GM12873 (cell line): ENCODE measurements around the gene RRP12.

Experiments
- TF ChIP-seq, protein P1 (sequence below): IDR thresholded peaks from 2 replicates; pipeline ENCODE4 v1.5.1; 2012; ENCODE audit warnings: low read depth, mild to moderate bottlenecking, moderate library complexity, low read length, control low read depth; ENCODE audit not compliant: insufficient read depth; ENCODE audit errors: missing control alignments

RRP12 gene, protein sequence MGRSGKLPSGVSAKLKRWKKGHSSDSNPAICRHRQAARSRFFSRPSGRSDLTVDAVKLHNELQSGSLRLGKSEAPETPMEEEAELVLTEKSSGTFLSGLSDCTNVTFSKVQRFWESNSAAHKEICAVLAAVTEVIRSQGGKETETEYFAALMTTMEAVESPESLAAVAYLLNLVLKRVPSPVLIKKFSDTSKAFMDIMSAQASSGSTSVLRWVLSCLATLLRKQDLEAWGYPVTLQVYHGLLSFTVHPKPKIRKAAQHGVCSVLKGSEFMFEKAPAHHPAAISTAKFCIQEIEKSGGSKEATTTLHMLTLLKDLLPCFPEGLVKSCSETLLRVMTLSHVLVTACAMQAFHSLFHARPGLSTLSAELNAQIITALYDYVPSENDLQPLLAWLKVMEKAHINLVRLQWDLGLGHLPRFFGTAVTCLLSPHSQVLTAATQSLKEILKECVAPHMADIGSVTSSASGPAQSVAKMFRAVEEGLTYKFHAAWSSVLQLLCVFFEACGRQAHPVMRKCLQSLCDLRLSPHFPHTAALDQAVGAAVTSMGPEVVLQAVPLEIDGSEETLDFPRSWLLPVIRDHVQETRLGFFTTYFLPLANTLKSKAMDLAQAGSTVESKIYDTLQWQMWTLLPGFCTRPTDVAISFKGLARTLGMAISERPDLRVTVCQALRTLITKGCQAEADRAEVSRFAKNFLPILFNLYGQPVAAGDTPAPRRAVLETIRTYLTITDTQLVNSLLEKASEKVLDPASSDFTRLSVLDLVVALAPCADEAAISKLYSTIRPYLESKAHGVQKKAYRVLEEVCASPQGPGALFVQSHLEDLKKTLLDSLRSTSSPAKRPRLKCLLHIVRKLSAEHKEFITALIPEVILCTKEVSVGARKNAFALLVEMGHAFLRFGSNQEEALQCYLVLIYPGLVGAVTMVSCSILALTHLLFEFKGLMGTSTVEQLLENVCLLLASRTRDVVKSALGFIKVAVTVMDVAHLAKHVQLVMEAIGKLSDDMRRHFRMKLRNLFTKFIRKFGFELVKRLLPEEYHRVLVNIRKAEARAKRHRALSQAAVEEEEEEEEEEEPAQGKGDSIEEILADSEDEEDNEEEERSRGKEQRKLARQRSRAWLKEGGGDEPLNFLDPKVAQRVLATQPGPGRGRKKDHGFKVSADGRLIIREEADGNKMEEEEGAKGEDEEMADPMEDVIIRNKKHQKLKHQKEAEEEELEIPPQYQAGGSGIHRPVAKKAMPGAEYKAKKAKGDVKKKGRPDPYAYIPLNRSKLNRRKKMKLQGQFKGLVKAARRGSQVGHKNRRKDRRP (N-terminal part only)

GRCh38 chr10:97400665-97401454 lies at the start of gene RRP12:
RRP12 (minus strand) TSS chr10:97401340; CDS start chr10:97401231, 109 bp downstream.
- TF ChIP-seq, protein P1, sequence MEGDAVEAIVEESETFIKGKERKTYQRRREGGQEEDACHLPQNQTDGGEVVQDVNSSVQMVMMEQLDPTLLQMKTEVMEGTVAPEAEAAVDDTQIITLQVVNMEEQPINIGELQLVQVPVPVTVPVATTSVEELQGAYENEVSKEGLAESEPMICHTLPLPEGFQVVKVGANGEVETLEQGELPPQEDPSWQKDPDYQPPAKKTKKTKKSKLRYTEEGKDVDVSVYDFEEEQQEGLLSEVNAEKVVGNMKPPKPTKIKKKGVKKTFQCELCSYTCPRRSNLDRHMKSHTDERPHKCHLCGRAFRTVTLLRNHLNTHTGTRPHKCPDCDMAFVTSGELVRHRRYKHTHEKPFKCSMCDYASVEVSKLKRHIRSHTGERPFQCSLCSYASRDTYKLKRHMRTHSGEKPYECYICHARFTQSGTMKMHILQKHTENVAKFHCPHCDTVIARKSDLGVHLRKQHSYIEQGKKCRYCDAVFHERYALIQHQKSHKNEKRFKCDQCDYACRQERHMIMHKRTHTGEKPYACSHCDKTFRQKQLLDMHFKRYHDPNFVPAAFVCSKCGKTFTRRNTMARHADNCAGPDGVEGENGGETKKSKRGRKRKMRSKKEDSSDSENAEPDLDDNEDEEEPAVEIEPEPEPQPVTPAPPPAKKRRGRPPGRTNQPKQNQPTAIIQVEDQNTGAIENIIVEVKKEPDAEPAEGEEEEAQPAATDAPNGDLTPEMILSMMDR: peak; percentile 16

DNA sequence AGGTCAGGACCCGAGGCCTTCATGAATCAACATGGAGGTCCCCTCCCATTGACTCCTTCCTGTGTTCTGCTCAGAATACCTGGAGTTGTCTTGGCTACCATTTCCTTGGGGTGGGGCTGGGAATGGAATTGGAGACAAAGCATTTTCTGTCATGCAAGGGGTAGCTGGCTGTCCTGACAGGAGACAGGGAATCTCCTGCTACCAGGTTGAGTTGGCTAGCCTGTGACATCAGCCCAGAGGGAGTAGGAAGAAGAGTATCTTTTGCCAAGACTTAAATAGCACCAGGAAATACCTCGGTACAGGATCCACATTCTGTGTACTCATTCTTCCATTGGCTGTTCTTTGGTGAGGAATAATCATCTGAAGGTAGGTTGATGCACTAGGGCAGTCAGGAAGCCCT lies 49.7 kb upstream of the RRP12 start:
- TF ChIP-seq, protein P1: no peak

DNA sequence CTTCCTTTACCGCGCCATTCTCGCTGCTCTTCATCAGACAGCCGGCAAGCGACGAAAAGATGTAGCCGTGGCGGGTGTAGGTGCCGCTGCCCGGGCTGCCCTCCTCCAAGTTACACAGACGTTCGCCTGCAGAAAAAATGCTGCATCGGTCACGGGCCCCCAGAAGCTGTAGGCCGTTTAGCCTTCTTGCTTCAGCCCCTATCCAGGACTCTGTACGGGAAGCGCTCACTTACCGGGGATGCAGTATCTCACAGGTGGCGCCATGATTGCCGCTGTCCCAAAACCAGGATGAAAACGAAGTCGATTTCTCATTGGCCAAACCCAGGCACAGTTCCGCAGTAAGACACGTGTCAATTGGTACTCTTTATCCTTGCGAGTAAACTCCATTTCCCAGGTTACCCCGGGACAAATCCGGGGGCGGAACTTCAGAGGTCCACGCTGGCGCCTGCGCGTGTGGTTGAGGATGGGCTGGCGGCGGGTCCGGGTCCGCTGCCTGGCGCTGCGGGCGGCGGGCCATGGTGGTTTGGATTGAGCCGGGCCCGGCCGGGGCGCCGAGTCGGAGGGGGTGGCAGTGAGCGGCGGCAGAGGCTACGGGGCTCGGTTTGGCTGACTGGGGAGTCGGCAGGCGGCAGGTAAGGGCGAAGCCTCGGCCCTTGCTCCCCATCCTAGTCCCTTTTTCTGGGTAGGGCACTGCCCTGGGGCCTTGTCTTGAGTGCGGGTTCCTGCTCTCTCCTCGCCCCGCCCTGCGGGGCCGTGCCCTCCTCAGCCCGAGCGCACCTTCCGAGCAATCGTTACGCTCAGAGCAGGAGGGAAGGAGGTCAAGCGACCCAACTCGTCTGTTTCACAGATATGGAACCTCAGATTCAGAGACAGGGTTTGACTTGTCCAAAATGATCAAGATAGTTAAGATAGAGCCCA lies 44.8 kb upstream of the RRP12 start, which contains the start of the genes EXOSC1 and ZDHHC16:
TSS of gene EXOSC1 (minus strand) at position 285 of the 918 bp plus-strand sequence. CDS start at position 264, 21 bp downstream.
TSS of gene ZDHHC16 (plus strand) at position 454 of the 918 bp plus-strand sequence. CDS start 5,501 bp downstream, outside the sequence.
- TF ChIP-seq, protein P1: no peak

DNA sequence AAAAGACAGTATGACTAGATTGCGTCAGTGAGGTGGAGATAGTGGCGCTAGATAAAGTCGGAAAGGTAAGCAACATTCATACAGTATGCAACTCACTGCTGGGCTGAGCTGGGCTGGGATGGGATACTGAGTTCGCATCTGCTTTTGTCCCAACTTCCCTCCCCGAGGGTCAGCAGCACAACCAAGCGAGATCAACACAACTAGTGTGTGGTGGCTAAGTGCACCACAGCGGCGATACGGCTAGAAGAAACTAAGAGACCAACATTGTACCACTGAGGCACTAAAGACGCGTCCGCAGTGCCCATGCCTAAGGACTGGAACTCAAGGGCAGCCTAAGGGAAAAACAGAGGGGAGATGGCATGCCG lies 44.2 kb upstream of the RRP12 start:
- TF ChIP-seq, protein P1: no peak

GRCh38 chr10:97444212-97444611 lies 43.1 kb upstream of the RRP12 start:
- TF ChIP-seq, protein P1: no peak

GRCh38 chr10:97442277-97442676 lies 41.1 kb upstream of the RRP12 start:
- TF ChIP-seq, protein P1: no peak
